SK-N-SH (cell line): ENCODE measurements around the gene TMEM190. TPM values are rescaled to one million over a fixed set of nuclear protein-coding genes. Genes with fewer than 3 reads are reported as not detected.
A peak's percentile ranks its signal among the peaks of the same experiment; 100 is the strongest.

Experiments
- CTCF ChIA-PET: fragments of 300-600, 350-600 bp; formaldehyde crosslinking; extraction: SDS; loops from one replicate; lab custom pipeline; 2021; lab: Yijun Ruan, JAX
- POLR2A ChIA-PET: fragments of 350-600 bp; sonication (Branson Sonifier 250); formaldehyde crosslinking; extraction: SDS; loops from one replicate; lab custom pipeline; 2020; ENCODE audit warnings: antibody characterized with exemption, inconsistent platforms; lab: Yijun Ruan, JAX
- DNase-seq: peaks from one replicate; pipeline ENCODE4 v3.0.0; 2012
- H2AFZ ChIP-seq: fragments of 200-600 bp; sonication (generic); 2 replicates; pipeline ENCODE4 v1.8.1; 2016; ENCODE audit warnings: antibody characterized with exemption, mild to moderate bottlenecking, low read depth
- H3F3A ChIP-seq: fragments of 200-600 bp; sonication (generic); replicated peaks from 2 replicates; pipeline ENCODE3; 2016; ENCODE audit warnings: antibody characterized with exemption, mild to moderate bottlenecking; ENCODE audit not compliant: insufficient read depth
- H3K27ac ChIP-seq, 2 experiments: fragments of 200-500 bp in 1 of 2; fragments of 200-600 bp in 1 of 2; sonication (Bioruptor generic) in 1 of 2; sonication (generic), shearing (Covaris generic) in 1 of 2; 2 replicates each; pipeline versions ENCODE4 v1.5.1 to v1.6.1; 2014 to 2016; ENCODE audit warnings: low read depth in 2 of 2, inconsistent platforms in 1 of 2, low read length in 1 of 2, mild to moderate bottlenecking in 1 of 2, mixed read lengths in 1 of 2
- H3K27me3 ChIP-seq: fragments of 200-600 bp; sonication (generic), shearing (Covaris generic); 2 replicates; pipeline ENCODE4 v1.6.1; 2016; ENCODE audit warnings: mixed run types; ENCODE audit not compliant: insufficient read depth
- H3K36me3 ChIP-seq, 2 experiments: fragments of 200-500 bp in 1 of 2; fragments of 200-600 bp in 1 of 2; sonication (Bioruptor generic) in 1 of 2; sonication (generic) in 1 of 2; replicated peaks in 1 of 2; 2 replicates each; pipeline versions ENCODE3 to v1.5.1; 2014 to 2016; ENCODE audit warnings: low read length in 1 of 2, mild to moderate bottlenecking in 1 of 2; ENCODE audit not compliant: insufficient read depth in 2 of 2, control insufficient read depth in 1 of 2
- H3K4me1 ChIP-seq, 2 experiments: fragments of 200-500 bp in 1 of 2; fragments of 200-600 bp in 1 of 2; sonication (Bioruptor generic) in 1 of 2; sonication (generic), shearing (Covaris generic) in 1 of 2; 2 replicates each; pipeline versions ENCODE4 v1.5.1 to v1.6.1; 2014 to 2016; ENCODE audit warnings: low read depth in 1 of 2, low read length in 1 of 2, mixed run types in 1 of 2; ENCODE audit not compliant: insufficient read depth in 2 of 2, control insufficient read depth in 1 of 2
- H3K4me2 ChIP-seq: fragments of 200-600 bp; sonication (generic), shearing (Covaris generic); 2 replicates; pipeline ENCODE4 v1.6.1; 2017; ENCODE audit warnings: mixed run types
- H3K4me3 ChIP-seq, 2 experiments: fragments of 200-500 bp in 1 of 2; fragments of 200-600 bp in 1 of 2; sonication (Bioruptor generic) in 1 of 2; sonication (generic), shearing (Covaris generic) in 1 of 2; 2 replicates each; pipeline versions ENCODE4 v1.5.1 to v1.8.1; 2014 to 2016; ENCODE audit warnings: low read depth in 2 of 2, inconsistent platforms in 1 of 2, low read length in 1 of 2, mild to moderate bottlenecking in 1 of 2, mixed read lengths in 1 of 2, moderate library complexity in 1 of 2
- H3K79me2 ChIP-seq: fragments of 200-600 bp; sonication (generic); 2 replicates; pipeline ENCODE4 v1.8.1; 2017; ENCODE audit warnings: mild to moderate bottlenecking; ENCODE audit not compliant: insufficient read depth
- H3K9ac ChIP-seq: fragments of 200-600 bp; sonication (generic); 2 replicates; pipeline ENCODE4 v1.6.1; 2017; ENCODE audit warnings: mixed run types
- H3K9me2 ChIP-seq: fragments of 200-600 bp; sonication (generic); 2 replicates; pipeline ENCODE4 v1.6.1; 2017; ENCODE audit warnings: mixed run types
- H3K9me3 ChIP-seq: fragments of 200-600 bp; sonication (generic); 2 replicates; pipeline ENCODE4 v1.6.1; 2017; ENCODE audit warnings: mixed run types, mild to moderate bottlenecking, moderate library complexity
- H4K20me1 ChIP-seq: fragments of 200-600 bp; sonication (generic); 2 replicates; pipeline ENCODE4 v1.6.1; 2017; ENCODE audit warnings: mild to moderate bottlenecking, mixed run types; ENCODE audit not compliant: insufficient read depth
- ELF1 ChIP-seq: IDR thresholded peaks from 2 replicates; pipeline ENCODE4 v1.4.0; 2012
- FOXM1 ChIP-seq: IDR thresholded peaks from 2 replicates; pipeline ENCODE4 v1.4.0; 2012; ENCODE audit warnings: low read depth, mild to moderate bottlenecking
- MEF2A ChIP-seq: IDR thresholded peaks from 2 replicates; pipeline ENCODE4 v1.4.0; 2012; ENCODE audit warnings: low read depth, borderline replicate concordance
- NFIC ChIP-seq: IDR thresholded peaks from 2 replicates; pipeline ENCODE4 v1.4.0; 2012; ENCODE audit warnings: borderline replicate concordance
- PBX3 ChIP-seq: IDR thresholded peaks from 2 replicates; pipeline ENCODE4; 2012
- POLR2AphosphoS5 ChIP-seq: IDR thresholded peaks from 2 replicates; pipeline ENCODE4 v1.6.1; 2012; ENCODE audit warnings: low read depth, low read length
- REST ChIP-seq: IDR thresholded peaks from 2 replicates; pipeline ENCODE4 v1.6.1; 2012; ENCODE audit warnings: mild to moderate bottlenecking, low read depth, low read length, moderate library complexity
- RXRA ChIP-seq: IDR thresholded peaks from 2 replicates; pipeline ENCODE4 v1.4.0; 2012; ENCODE audit warnings: low read depth, mild to moderate bottlenecking, borderline replicate concordance
- SIN3A ChIP-seq: IDR thresholded peaks from 2 replicates; pipeline ENCODE4 v1.6.1; 2012; ENCODE audit warnings: low read depth, mild to moderate bottlenecking, low read length, moderate library complexity, borderline replicate concordance
- TAF1 ChIP-seq: IDR thresholded peaks from 2 replicates; pipeline ENCODE4 v1.6.1; 2012; ENCODE audit warnings: low read depth, mild to moderate bottlenecking, low read length, moderate library complexity, borderline replicate concordance
- TEAD4 ChIP-seq: IDR thresholded peaks from 2 replicates; pipeline ENCODE4 v1.4.0; 2012; ENCODE audit warnings: mild to moderate bottlenecking, borderline replicate concordance; ENCODE audit not compliant: insufficient read depth
- USF2 ChIP-seq: fragments of 150-350 bp; IDR thresholded peaks from 2 replicates; pipeline ENCODE4 v1.6.1; 2017; ENCODE audit warnings: antibody characterized with exemption, low read length, low read depth, borderline replicate concordance
- YY1 ChIP-seq: IDR thresholded peaks from 2 replicates; pipeline ENCODE4 v1.4.0; 2012; ENCODE audit warnings: low read depth, mild to moderate bottlenecking
- WGBS: methylation state at CpG from one replicate; pipeline ENCODE4 v1.1.6; 2017; ENCODE audit warnings: low lambda C conversion rate; 5-methylcytosine and 5-hydroxymethylcytosine counted together
- polyA plus RNA-seq, 3 experiments: library from polyadenylated mRNA; depleted of rRNA; stranded (reverse); fragments of >200 nt; gene quantifications; 2 replicates each; pipeline ENCODE4 v1.2.3, GENCODE V29; 2012

The TMEM190 gene
- polyA plus RNA-seq, 1 of the 3 experiments (the other 2 are of a cell fraction): 0.77 TPM

GRCh38 chr19:55406091-55406825 lies 29.6 kb downstream of the TMEM190 start:
- POLR2A ChIA-PET: interaction anchor here (1.1 to 1.9 kb wide), 5 partner anchors 14 to 105 kb away, joined by 3 to 33 read pairs (median 7); no protein-coding TSS in a partner anchor
- Histone ChIP-seq H3K9me3 (no peaks in the 10 kb centered on the region), H4K20me1 (peaks cover 51% of the 10 kb centered on the region), H2AFZ (no peak overlapping the region), H3K27ac (peak overlapping the region; percentile 97 to 98; a peak in 2 of 4 replicates), H3K9me2 (no peaks in the 10 kb centered on the region), H3K4me1 (peaks cover 12 to 29% of the 10 kb centered on the region in 2 experiments; a peak in 3 of 4 replicates), H3K27me3 (no peaks in the 10 kb centered on the region), H3K79me2 (peaks cover 57% of the 10 kb centered on the region), H3K4me2 (peak overlapping the region; percentile 94), H3K4me3 (peak overlapping the region; percentile 82 to 85), H3F3A (peaks cover 23% of the 10 kb centered on the region), H3K9ac (peak overlapping the region; percentile 99), H3K36me3 (peaks cover 24 to 27% of the 10 kb centered on the region in 2 experiments)
- 47% methylated on average over 14 of the region's 14 CpGs for WGBS
- TF ChIP-seq TAF1 (no peak), NFIC (no peak), YY1 (no peak)
- DNase-seq: no peak
- CTCF ChIA-PET: interaction anchor here (1.1 to 1.5 kb wide), 3 partner anchors 12 to 98 kb away, joined by 3 to 7 read pairs (median 3); no protein-coding TSS in a partner anchor

GRCh38 chr19:55406826-55407549 lies 30.4 kb downstream of the TMEM190 start:
- peaks cover 55% of the 10 kb centered on the region for H3K79me2 ChIP-seq
- DNase-seq: peak; percentile 70
- H3K4me1 ChIP-seq: peaks cover 12 to 29% of the 10 kb centered on the region in 2 experiments; a peak in 3 of 4 replicates
- H4K20me1 ChIP-seq: peaks cover 47% of the 10 kb centered on the region
- peaks cover 20% of the 10 kb centered on the region for H3F3A ChIP-seq
- POLR2A ChIA-PET: interaction anchor here (0.7 to 1.9 kb wide), 27 partner anchors 8 to 246 kb away, joined by 3 to 33 read pairs (median 5); partner anchors contain the start of genes FIZ1, IL11, KMT5C and NAT14
- peaks cover 22 to 24% of the 10 kb centered on the region in 2 experiments for H3K36me3 ChIP-seq
- no peaks in the 10 kb centered on the region for H3K9me2 ChIP-seq
- peak overlapping the region; percentile 99 for H3K9ac ChIP-seq
- no peaks in the 10 kb centered on the region for H3K9me3 ChIP-seq
- peak overlapping the region; percentile 82 to 85 for H3K4me3 ChIP-seq
- H2AFZ ChIP-seq: no peak overlapping the region
- WGBS: 1% methylated on average over 13 of the region's 35 CpGs
- H3K27me3 ChIP-seq: no peaks in the 10 kb centered on the region
- TF ChIP-seq PBX3 (peak; percentile 21; the same call in 1 of the 2 replicates), SIN3A (0 out of 2 replicates have a peak, but pooled peaks have one; percentile 20), POLR2AphosphoS5 (no peak), USF2 (no peak), MEF2A (no peak), FOXM1 (no peak), ELF1 (no peak), REST (no peak), TEAD4 (no peak), RXRA (no peak)
- peak overlapping the region; percentile 94 for H3K4me2 ChIP-seq
- H3K27ac ChIP-seq: peak overlapping the region; percentile 97 to 98
- CTCF ChIA-PET: interaction anchor here (1.0 to 1.4 kb wide), 2 partner anchors 11 to 266 kb away, joined by 4 to 10 read pairs; no protein-coding TSS in a partner anchor
